K562 (cell line): ENCODE measurements around the gene EXOSC2. TPM values are rescaled to one million over a fixed set of nuclear protein-coding genes. Genes with fewer than 3 reads are reported as not detected.
A peak's percentile ranks its signal among the peaks of the same experiment; 100 is the strongest.

ENCODE experiments used
- ATAC-seq: fragments of 200-7000 bp; cut with Tn5 transposase; 3 replicates; pipeline ENCODE4 v1.9.1; 2020; ENCODE audit warnings: moderate library complexity
- BruUV-seq: library from RNA; stranded (reverse); fragments of 400-500 nt; replicated peaks from 2 replicates; lab custom pipeline; 2021; lab: Mats Ljungman, UMichigan
- CTCF ChIA-PET: fragments of 300-600 bp; formaldehyde crosslinking; extraction: SDS; loops from one replicate; lab custom pipeline; 2021; ENCODE audit warnings: low intra/inter-chr PET ratio; lab: Yijun Ruan, JAX
- POLR2A ChIA-PET: fragments of 300-600, 350-650 bp; sonication (Branson Sonifier 250); formaldehyde crosslinking; extraction: SDS; loops from one replicate; lab custom pipeline; 2021; ENCODE audit warnings: antibody characterized with exemption, inconsistent platforms; lab: Yijun Ruan, JAX
- DNase-seq, 4 experiments: peaks; one replicate each; pipeline versions ENCODE4 v3.0.0 to v3.0.0-alpha.2; 2011 to 2018; ENCODE audit warnings: low spot score in 3 of 4, mixed read lengths in 3 of 4; ENCODE audit errors: extremely low read depth in 1 of 4
- FAIRE-seq: peaks from 2 replicates; lab custom pipeline; 2011; peaks lifted over from hg19 to GRCh38; lab: Jason Lieb, UNC
- H2AFZ ChIP-seq: 2 replicates; pipeline ENCODE4 v1.6.0; 2011; ENCODE audit warnings: low read depth, low read length, control low read depth, inconsistent platforms
- H3K27ac ChIP-seq: fragments of 200-600 bp; 3 replicates; pipeline ENCODE4 v1.8.0; 2011; ENCODE audit warnings: low read depth, mild to moderate bottlenecking, control low read depth, inconsistent platforms, low read length, moderate library complexity, mixed read lengths; ENCODE audit errors: extremely low read depth
- H3K27me3 ChIP-seq, 2 experiments: fragments of 300-600 bp in 1 of 2; 2 replicates in 1 of 2; 3 replicates in 1 of 2; pipeline versions ENCODE4 v1.6.0 to v1.8.0; 2011; ENCODE audit warnings: inconsistent platforms in 2 of 2, low read length in 2 of 2, mild to moderate bottlenecking in 1 of 2, mixed read lengths in 1 of 2, moderate library complexity in 1 of 2; ENCODE audit not compliant: control insufficient read depth in 2 of 2, insufficient read depth in 2 of 2
- H3K36me3 ChIP-seq: fragments of 300-600 bp; 3 replicates; pipeline ENCODE4 v1.8.0; 2011; ENCODE audit warnings: mild to moderate bottlenecking, low read length, inconsistent platforms; ENCODE audit not compliant: control insufficient read depth, insufficient read depth
- H3K4me1 ChIP-seq, 2 experiments: fragments of 200-600 bp in 1 of 2; replicated peaks in 1 of 2; 2 replicates in 1 of 2; 3 replicates in 1 of 2; pipeline versions ENCODE4 v1.5.1 to v1.8.0; 2011; ENCODE audit warnings: inconsistent platforms in 2 of 2, low read length in 2 of 2, mild to moderate bottlenecking in 1 of 2, mixed read lengths in 1 of 2, moderate library complexity in 1 of 2; ENCODE audit not compliant: control insufficient read depth in 2 of 2, insufficient read depth in 2 of 2
- H3K4me2 ChIP-seq: 2 replicates; pipeline ENCODE4 v1.6.1; 2011; ENCODE audit warnings: low read length, control low read depth, inconsistent platforms, mixed read lengths; ENCODE audit not compliant: insufficient read depth
- H3K4me3 ChIP-seq: fragments of 200-600 bp; sonication (generic), shearing (Covaris generic); 2 replicates; pipeline ENCODE4 v1.5.1; 2016; ENCODE audit warnings: control low read depth, inconsistent platforms
- H3K79me2 ChIP-seq: fragments of 200-600 bp; 3 replicates; pipeline ENCODE4 v1.8.0; 2011; ENCODE audit warnings: low read length, inconsistent platforms; ENCODE audit not compliant: control insufficient read depth, insufficient read depth
- H3K9ac ChIP-seq, 2 experiments: 2 replicates each; pipeline versions ENCODE4 v1.6.0 to v1.6.1; 2011; ENCODE audit warnings: low read depth in 2 of 2, low read length in 2 of 2, control low read depth in 1 of 2, inconsistent platforms in 1 of 2, mild to moderate bottlenecking in 1 of 2, mixed read lengths in 1 of 2; ENCODE audit not compliant: insufficient read depth in 1 of 2
- H3K9me1 ChIP-seq: one replicate; pipeline ENCODE4 v1.6.0; 2011; ENCODE audit warnings: inconsistent platforms, mild to moderate bottlenecking, low read length, moderate library complexity; ENCODE audit not compliant: control insufficient read depth, insufficient read depth
- H3K9me3 ChIP-seq: replicated peaks from 2 replicates; pipeline ENCODE4 v1.5.1; 2011; ENCODE audit warnings: low read depth, low read length, inconsistent platforms; ENCODE audit not compliant: control insufficient read depth, insufficient read depth
- H4K20me1 ChIP-seq: replicated peaks from 2 replicates; pipeline ENCODE4 v1.6.1; 2011; ENCODE audit warnings: low read length, inconsistent platforms, mixed read lengths; ENCODE audit not compliant: control insufficient read depth, insufficient read depth
- CBX1 ChIP-seq: sonication (generic); IDR thresholded peaks from 2 replicates; pipeline ENCODE4 v1.6.1; 2016; ENCODE audit warnings: antibody characterized with exemption, low read depth, mild to moderate bottlenecking
- DACH1 ChIP-seq: fragments of 450-650 bp; IDR thresholded peaks from 2 replicates; pipeline ENCODE4 v1.6.1; 2018; ENCODE audit not compliant: partially characterized antibody
- EGR1 ChIP-seq: fragments of 450-650 bp; conservative IDR thresholded peaks from 2 replicates; pipeline ENCODE4 v1.6.1; 2017; ENCODE audit warnings: mild to moderate bottlenecking
- ESRRB ChIP-seq: fragments of 250-450 bp; sonication (Bioruptor Pico); IDR thresholded peaks from 2 replicates; pipeline ENCODE4 v1.5.0; 2020; ENCODE audit warnings: mild to moderate bottlenecking, moderate library complexity, borderline replicate concordance
- EZH2 ChIP-seq: IDR thresholded peaks from 2 replicates; pipeline ENCODE4 v1.6.1; 2012; ENCODE audit warnings: low read depth, mild to moderate bottlenecking, inconsistent platforms, low read length, borderline replicate concordance
- RBM15 ChIP-seq: fragments of 200-400 bp; formaldehyde crosslinking; IDR thresholded peaks from 2 replicates; pipeline ENCODE4 v1.6.1; 2018; ENCODE audit warnings: mild to moderate bottlenecking, low read length, moderate library complexity; ENCODE audit not compliant: insufficient read depth
- WGBS: fragments of 100-300 bp; shearing (Covaris generic); methylation state at CpG from one replicate; pipeline ENCODE4 v1.1.6; 2016; ENCODE audit warnings: low coverage, mixed read lengths; ENCODE audit not compliant: insufficient coverage; ENCODE audit errors: missing lambda C conversion rate; 5-methylcytosine and 5-hydroxymethylcytosine counted together
- in situ Hi-C: fragments of 300-500 bp; cut with MboI; formaldehyde crosslinking; loops from 4 replicates; pipeline ENCODE4 v1.15.0; 2018; ENCODE audit warnings: inconsistent platforms, mixed read lengths
- intact Hi-C: fragments of 100-400 bp; cut with micrococcal nuclease; formaldehyde crosslinking; loops from 2 replicates; pipeline ENCODE4 v1.14.2; 2022
- polyA plus RNA-seq, 8 experiments: library from polyadenylated mRNA; depleted of rRNA in 4 of 8; stranded (reverse) in 5 of 8; unstranded in 3 of 8; fragments of >200 nt; fragmentation: Nextera tagmentation in 2 of 8; fragmentation: Illumina TruSeq in 1 of 8; extraction: Ambion mirVana in 2 of 8; extraction: Trizol in 1 of 8; gene quantifications; 2 replicates each; pipeline versions ENCODE4 v1.2.1 to v1.2.3, GENCODE V29; 2011 to 2014; ENCODE audit warnings: inconsistent platforms in 1 of 8, missing spikeins in 1 of 8
- total RNA-seq, 7 experiments: library from RNA; depleted of rRNA in 6 of 7; stranded (reverse); fragments of >200 nt in 6 of 7; fragmentation: Illumina TruSeq in 2 of 7; extraction: Trizol in 2 of 7; gene quantifications; 2 replicates each; pipeline versions ENCODE4 v1.2.1 to v1.2.3, GENCODE V29; 2011 to 2021; ENCODE audit warnings: low replicate concordance in 1 of 7

Gene EXOSC2
- total and polyA plus RNA-seq, 9 of the 15 experiments (the other 6 are each of a cell fraction or from before 2014, with no cell fraction given) = 46.0 to 101 (median 77.6) TPM

DNA sequence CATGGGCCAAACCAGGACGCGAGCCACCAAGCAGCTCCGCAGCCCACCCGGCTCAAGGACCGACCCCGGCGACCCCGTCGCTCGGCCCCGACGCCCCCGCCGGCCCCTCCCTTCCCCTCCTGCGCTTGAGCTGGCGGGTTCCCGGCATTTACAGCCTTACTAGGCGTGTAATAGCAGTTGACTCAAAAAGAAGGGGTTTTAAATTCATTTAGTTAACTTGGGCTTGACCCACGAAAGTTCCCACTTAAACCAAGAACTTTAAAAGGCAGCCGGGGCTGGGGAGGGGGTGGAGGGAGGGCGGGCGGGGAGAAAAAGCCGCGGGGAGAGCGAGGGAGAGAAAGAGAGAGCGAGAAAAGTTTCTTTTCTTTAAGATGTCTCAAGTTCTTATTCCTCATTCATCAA is 28.6 kb upstream of the EXOSC2 start:
- H3K4me1 ChIP-seq = peaks cover 0 to 59% of the 10 kb centered on the region in 2 experiments; a peak in 2 of 5 replicates
- 16% methylated on average over 12 of the region's 26 CpGs for WGBS
- H3K4me2 ChIP-seq = no peak overlapping the region

DNA sequence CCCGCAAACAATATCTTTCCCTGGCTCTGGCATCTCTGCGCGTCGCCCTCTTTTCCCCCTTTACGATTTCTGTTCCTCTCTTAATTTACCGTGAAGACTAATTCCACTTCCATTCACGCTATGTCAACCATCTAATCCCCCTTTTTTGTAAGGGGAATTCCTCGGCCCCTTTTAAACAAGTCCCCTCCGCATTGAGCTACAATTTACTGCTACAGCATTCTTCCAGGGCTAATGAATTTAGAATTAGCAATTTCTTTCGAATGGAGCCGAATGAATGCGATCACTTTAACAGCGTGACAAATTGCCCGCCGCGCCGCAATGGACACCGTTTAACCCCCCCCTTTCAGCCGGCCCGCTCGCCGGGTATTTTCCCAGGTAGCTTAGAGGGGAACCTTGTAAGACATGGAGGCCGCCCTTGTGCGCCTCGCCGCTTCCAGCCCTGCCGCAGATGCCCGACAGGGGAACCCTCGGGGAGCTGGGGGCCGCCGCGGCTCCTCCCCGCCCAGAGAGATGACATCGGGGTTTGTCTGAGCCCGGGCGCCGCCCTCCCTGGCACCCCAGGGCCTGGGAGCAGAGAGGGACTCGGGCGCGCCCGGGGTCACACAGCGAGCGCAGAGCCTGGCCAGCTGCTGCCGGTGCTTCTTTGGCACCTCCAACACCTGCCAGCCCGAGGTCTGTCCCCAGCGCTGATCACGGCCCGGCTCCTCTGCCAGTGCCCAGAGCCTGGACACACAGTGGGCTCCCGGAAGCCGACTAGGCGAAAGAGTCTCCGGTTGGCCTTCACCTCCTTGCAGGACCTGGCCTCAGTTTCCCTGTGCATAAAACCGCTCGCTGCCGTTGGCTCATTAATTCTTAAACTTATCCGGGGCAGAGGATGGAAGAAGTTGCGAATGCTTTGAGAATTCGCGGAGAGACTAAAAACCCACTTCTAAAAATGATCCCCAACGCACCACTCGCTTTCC is 27.9 kb upstream of the EXOSC2 start:
- H4K20me1 ChIP-seq = peaks cover 6% of the 10 kb centered on the region; the same call in 1 of the 2 replicates
- FAIRE-seq = no peak
- no peak overlapping the region for H3K4me2 ChIP-seq
- TF ChIP-seq DACH1 = no peak
- TF ChIP-seq EZH2 = peak; percentile 78; the same call in 1 of the 2 replicates
- TF ChIP-seq CBX1 = no peak
- no peak overlapping the region for H2AFZ ChIP-seq
- no peak overlapping the region for H3K27ac ChIP-seq
- intact Hi-C loops = no loop called here
- CTCF ChIA-PET = no interaction called here
- H3K9me1 ChIP-seq = no peaks in the 10 kb centered on the region
- no peak for ATAC-seq
- H3K4me3 ChIP-seq = no peak overlapping the region
- BruUV-seq = no TSS peak
- WGBS = 21% methylated on average over 59 of the region's 61 CpGs
- peaks cover 59 to 74% of the 10 kb centered on the region in 2 experiments for H3K27me3 ChIP-seq
- in situ Hi-C loops = no loop called here
- H3K9me3 ChIP-seq = no peaks in the 10 kb centered on the region
- POLR2A ChIA-PET = interaction anchor here (1.1 kb wide), 1 partner anchor 131 kb away, joined by 4 read pairs; no protein-coding TSS in a partner anchor
- no peak overlapping the region for H3K9ac ChIP-seq
- peaks cover 2 to 53% of the 10 kb centered on the region in 2 experiments; a peak in 3 of 5 replicates for H3K4me1 ChIP-seq
- no peaks in the 10 kb centered on the region for H3K79me2 ChIP-seq
- DNase-seq = peak in 2 of 4 experiments; percentile 53 to 57
- H3K36me3 ChIP-seq = no peaks in the 10 kb centered on the region

More for the DNA sequence above, 28.6 kb upstream of the EXOSC2 start:
- BruUV-seq = no TSS peak
- intact Hi-C loops (no loop called here), in situ Hi-C loops (no loop called here)
- H3K27me3 ChIP-seq = peaks cover 61 to 80% of the 10 kb centered on the region in 2 experiments
- no peaks in the 10 kb centered on the region for H3K9me1 ChIP-seq
- ChIA-PET POLR2A (interaction anchor here (1.1 kb wide), 1 partner anchor 130 kb away, joined by 4 read pairs; no protein-coding TSS in a partner anchor), CTCF (no interaction called here)
- H3K4me3 ChIP-seq = no peak overlapping the region
- 0 out of 2 replicates have a peak, but pooled peaks have one; percentile 23 for TF ChIP-seq EGR1
- TF ChIP-seq RBM15 = no peak
- no peak for TF ChIP-seq ESRRB (CRISPR knock-in tag)
- H3K9me3 ChIP-seq = no peaks in the 10 kb centered on the region
- ATAC-seq = no peak
- H2AFZ ChIP-seq = no peak overlapping the region
- no peak overlapping the region for H3K27ac ChIP-seq
- no peaks in the 10 kb centered on the region for H3K79me2 ChIP-seq
- FAIRE-seq = no peak
- no peak overlapping the region for H3K9ac ChIP-seq
- H3K36me3 ChIP-seq = no peaks in the 10 kb centered on the region
- H4K20me1 ChIP-seq = peaks cover 6% of the 10 kb centered on the region; the same call in 1 of the 2 replicates
- no peak for DNase-seq
